Stimulated activated CD4-positive, alpha-beta T cell treated with anti-CD3 and anti-CD28 coated beads, TNF-alpha, amount 100 ng/mL, for 1 hour (primary cell): ENCODE data around the gene DAPL1.

ENCODE experiments used
- DNase-seq, 3 donors: peaks; one replicate each; pipeline ENCODE4 v3.0.0-alpha.2; 2020; ENCODE audit warnings: low read depth in 3 of 3, low spot score in 1 of 3

DAPL1 gene

DNA sequence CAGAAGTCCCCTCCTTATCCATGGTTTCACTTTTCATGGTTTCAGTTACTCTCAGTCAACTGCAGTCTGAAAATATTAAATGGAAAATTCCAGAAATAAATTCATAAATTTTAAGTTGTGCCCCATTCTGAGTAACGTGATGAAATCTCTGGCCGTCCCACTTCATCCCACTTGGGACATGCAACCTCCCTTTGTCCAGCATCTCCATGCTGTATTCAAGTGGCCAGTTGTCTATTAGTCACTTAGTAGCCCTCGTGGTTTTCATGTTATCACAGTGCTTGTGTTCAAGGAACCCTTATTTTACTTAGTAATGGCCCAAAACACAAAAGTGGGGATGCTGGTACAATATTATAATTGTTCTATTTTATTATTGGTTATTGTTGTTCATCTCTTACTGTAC, 18.0 kb upstream of the DAPL1 start:
- DNase-seq: no peak

DNA sequence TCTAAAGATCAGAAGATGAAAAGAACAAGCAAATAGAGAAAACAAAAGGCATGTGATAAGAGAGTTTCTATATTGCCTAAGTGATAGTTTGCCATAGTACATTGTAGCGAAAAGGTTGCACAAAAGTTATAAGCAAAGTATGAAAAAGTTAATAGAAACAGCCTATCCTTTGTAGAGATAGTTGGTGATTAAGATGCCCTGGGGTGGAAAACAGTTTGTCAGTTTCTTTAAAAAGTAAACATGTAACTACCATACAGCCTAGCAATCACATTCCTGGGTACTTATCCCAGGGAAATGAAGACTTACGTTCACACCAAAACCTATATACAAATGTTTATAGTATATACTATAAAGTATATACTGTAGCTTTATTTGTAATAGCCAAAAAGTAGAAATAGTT, 16.9 kb upstream of the DAPL1 start:
- DNase-seq: no peak

DNA sequence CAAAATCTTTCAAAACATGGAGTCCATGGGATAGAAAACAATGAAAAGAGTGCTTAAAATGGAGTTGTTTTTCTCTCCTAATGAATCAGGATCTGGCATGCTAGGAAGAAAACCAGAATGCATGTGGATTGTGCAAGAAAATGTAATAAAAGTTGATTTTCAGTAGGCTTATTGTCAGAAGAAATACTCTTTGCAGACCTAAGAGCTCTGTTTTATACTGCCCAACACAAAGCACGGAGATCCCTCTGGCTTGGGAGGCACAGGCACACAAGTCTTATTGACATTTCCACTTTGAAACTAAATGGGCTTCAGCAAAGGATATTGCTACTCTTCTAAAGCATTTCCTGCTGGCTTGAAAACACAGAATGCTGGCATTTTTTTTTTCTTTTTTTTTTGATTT, 15.5 kb upstream of the DAPL1 start:
- DNase-seq: no peak

DNA sequence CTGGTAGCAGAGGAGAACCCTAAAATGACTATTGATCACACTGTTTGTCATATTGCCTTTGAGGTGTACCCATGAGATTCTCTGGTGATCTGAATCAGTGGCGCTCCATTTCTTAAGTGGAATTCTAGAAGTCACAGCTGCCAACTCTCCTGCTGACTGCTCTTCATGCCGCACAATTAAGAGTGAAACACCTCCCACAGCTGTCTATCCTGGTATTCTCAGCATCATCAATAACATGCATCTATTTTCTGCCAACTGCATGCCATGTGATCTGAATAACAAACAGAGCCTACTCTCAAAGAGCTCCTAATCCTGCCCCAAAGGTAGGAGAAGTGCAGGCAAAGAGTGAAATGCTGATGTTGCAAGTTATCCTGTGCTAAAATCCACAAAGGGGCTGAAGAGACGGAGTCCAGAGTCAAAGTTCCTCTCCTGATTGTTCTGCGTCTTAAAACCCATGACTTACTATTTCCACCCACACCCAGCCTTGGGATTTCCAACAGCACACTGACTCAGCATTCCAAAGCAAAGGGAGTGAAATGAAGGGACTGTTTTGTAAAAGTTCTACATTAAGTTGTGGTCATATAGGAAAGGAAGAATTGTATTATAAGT, 13.7 kb upstream of the DAPL1 start:
- DNase-seq: no peak

DNA sequence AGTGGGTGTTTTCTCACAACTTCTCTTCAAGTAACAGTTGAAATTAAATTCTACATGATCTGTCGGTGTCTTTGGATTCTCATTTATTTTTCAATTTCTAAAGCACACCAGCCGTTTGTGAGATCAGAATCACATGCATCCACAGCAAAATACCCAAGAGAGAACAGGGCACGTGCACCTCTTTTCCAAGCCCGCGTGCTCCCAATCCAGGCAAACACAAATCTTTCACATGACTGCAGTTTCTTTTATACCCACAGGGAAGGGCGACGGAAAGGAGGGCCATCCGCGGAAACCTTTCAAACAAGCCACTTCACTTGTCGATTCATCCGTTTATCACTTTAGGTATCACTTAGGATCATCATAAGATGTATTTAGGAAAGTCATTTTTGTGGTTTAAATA, 13.0 kb upstream of the DAPL1 start:
- DNase-seq: no peak

DNA sequence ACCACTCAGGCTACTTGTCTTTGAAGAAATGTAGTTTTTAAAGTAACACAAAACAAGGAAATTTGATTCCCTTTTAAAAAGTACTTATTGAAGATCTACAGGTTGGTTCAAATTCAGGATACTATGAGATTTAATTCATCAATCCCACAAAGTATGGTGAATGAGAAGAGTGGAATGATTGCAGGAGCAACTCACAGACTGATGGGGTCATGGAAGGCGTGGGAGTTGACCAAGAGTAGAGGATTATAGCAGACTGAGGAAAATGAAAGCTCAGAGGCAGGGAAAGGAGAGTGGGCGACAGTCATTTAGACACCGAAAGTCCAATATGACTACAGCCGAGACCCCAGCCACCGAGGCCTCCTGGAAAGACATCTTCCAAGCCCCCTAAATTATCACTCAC, 12.5 kb upstream of the DAPL1 start:
- DNase-seq: no peak

DNA sequence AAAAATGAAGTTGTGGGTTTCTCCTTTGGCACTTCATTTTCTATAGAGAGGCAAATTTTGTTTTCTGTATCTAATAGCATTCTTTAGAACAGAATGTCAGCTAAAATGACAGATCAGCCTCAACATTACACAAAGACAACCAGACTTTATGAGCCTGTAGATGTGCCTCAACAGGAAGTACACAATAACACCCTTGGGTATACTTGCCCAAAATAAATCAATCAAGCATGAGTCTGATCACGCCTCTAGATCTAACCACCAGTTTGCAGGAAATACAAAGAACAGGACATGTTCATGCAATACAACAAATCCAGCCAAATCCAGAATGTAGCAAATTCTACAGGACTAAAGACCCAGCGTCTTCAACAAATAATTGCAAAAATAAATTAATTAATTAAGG, 11.2 kb upstream of the DAPL1 start:
- DNase-seq: no peak

DNA sequence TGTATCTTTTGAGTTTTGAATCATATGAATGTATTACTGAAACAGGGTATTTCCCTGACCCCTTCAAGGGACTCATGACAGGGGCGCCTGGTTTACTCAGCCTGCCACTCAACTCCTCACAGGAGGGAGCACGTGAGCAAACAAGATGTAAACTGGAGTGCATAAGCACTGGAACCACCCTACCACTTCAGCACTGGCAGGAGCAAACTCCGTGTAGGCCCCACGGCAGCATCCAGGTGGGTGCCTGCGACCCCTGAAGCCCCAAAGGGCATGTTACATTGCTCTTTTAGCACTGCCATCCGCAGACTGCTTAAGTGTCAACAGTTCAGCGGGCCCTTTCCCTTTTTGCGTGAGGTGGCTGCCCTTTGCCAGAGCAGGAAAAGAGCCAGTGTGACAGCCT, 8.2 kb upstream of the DAPL1 start:
- DNase-seq: no peak

DNA sequence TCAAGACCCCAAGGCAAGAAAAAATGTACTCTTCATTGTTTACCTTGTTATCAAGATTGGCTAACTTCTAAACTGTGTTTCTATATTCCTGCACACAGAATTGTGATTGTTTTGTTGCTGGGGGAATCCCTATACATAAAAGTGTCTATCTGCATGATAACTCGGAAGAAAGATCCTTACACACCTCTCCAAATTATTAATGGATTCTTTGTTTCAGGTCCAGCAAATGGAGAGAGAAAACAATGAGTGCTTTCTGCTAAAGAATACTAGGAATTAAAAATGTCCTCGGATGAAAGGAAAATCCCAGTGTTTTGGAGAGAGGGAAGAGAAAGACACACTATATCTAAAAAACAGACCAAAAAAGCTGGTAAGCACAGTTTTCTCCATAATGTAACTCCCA, 6.2 kb upstream of the DAPL1 start:
- DNase-seq: no peak

DNA sequence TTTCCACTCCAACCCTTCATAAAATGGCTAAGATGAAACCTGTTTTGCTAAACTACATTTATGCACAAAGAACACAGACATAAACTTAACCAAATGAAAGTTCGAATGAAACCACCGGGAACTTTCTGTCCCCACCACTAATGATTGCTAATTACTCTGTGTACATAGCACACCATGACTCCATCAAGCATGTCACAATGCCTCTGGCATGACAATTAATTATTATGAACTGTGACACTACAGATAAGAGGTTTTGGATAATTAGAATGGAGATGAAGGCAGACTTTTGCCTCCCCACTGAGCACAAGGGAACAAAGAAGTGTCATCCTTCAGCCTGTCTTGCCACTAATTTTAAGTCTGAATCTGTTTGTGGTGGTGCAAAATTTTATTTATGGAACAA, 1.5 kb downstream of the DAPL1 start:
- no peak for DNase-seq

DNA sequence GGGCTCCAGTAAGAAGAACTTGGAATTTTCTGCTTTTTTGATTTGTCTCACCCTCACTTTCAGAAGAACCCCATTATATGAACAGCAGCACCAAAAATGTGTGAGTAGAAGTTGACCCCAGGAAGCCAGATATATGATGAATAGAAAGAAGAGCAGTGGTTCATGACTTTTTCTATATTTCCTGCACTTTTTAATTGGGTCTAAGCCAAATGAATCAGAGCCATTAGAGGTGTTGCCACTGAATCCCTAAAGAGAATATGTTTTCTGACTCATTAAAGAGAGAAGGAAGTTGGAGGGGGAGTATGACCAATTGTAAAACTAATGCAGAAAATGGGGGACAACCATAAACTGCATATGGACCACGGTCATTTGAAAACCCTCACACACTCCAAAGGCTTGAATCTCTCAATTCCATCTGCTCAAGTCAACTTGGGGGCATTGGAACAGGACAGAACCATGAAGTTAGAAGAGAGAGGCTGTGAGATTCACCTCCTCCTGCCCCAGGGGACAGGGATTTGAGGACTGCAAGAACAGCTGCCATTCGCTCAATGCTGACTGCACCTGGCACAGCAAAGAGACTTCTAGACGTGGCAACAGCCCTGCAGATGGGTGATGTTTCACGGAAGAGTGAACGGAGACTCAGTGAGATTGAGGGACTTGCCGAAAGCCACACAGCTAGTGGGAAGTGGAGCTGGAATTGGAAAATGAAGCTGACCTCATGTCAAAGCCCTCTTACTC, 3.0 kb downstream of the DAPL1 start:
- no peak for DNase-seq

DNA sequence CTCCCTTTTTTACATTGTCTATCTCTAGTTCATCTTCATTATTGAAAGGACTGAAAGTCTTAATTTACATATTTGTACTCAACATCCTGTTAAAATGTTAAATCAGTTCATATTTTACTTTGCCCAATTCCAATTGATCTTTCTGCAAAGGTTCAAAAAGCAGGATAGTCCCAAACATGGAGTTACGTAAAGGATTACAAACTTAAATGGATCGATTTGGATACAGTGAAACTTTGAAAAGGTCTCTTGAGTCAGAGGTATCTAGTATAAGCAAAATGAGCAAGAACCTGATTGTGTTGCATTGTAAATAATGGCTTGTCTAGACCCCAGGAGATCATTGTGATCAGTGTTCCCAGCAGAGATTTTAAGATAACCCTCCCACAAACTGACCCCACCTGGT, 4.1 kb downstream of the DAPL1 start:
- DNase-seq: no peak

DNA sequence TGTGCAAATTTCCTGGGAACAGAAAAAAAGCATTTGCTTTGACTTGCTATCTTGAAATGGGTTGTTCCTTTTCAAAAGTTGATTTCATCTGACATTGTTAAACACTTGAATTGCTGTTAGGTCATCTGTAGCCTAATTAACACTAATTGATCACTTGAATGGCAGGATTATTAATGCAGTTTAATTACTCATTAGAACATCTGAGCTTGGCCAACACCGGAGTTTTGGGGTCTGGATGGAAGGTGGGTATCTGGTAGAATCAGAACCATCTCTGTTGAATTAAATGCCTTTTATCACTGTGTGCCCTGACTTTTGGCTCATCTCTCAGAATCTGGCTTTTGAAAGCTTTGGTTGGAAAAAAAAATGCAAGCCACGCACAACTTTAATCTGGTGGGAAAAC, 8.4 kb downstream of the DAPL1 start:
- no peak for DNase-seq

DNA sequence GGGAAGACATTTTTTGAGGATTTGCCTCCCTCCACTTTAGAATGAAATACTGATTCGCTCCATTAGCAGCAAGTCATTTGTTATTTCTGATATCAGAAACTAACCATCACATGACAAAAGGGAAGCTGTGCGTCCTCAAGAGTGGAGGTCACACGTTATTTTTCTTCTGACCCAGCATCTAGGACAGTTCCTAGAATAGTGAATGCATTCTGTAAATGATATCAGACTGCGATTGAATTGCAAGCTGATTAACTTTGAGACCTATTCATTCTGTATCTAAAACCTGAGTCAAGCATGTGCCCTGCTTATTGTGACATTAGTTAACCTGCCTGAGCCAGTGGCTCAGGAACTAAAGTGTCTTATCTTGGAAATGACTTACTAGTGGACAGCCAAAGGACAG, 10.1 kb downstream of the DAPL1 start:
- DNase-seq: no peak

DNA sequence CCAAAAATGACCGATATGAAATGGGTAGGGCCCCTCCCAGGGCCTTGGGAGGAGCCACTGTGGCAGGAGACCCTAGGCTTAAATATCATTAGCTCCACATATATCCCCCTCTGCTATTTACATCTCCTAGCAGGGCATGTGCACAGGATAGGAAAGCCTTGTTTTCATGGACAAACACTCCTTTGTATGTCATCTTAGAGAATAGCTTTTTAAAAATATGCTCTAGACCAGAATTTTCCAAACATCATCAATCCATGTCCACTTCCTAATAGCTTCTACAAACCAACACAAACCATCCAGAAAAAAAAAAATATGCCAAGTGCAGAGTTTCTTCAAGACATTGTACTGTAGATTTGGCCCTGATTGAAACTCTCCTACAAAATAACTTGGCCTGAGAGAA, 10.8 kb downstream of the DAPL1 start:
- DNase-seq: no peak

DNA sequence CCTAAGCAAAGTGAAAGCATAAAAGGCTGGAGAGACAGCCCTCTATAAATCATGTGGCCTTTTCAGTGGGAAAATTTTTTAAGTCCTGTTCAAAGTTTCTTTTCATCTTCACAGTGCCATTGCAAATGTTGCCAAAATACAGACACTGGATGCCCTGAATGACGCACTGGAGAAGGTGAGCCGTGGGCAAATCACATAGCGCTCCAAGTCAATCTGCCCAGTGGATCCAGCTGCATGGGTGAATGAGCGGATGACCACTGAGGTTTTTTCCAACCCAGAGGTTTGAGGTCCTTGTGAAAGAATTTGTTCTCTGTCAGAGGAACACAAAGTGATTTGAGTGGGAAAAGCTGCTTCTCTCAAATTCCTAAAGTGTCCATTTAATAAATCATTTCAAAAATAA, 11.8 kb downstream of the DAPL1 start:
- no peak for DNase-seq

DNA sequence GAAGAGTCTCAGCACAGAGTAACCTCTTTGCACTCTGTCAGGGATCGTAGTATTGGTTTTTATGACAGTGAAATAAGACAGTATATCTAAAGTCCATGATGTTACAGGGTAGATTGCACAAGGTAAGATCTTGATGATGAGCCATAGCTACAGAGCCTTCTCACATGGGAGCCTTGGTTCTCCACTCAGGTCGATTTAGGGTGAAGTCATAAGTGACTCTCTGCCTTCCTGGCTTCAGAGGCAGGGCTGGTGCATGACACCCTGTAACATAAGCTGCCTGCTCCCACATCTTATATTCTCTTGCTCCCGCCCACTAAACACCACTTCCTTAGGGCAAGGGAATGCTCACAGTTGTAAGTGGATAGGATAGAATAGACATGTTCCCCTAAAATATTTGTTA, 13.3 kb downstream of the DAPL1 start:
- DNase-seq: no peak

DNA sequence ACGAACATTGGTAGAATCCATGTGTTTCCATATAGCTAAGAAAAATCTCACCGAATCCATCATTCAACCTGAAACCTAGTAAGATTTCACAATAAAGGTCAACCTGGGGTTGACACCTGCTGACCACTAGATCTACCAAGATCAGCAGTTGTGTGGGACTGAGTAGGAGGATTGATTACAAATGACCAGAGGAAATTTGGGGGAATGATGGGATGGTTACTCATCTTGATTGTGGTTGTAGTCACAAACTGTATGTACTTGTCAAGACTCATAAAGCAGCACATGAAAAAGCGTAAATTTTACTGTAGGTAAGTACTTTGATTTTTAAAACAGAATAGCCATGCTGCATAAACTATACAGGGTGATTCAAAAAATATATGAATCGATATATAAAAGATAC, 14.7 kb downstream of the DAPL1 start:
- no peak for DNase-seq

DNA sequence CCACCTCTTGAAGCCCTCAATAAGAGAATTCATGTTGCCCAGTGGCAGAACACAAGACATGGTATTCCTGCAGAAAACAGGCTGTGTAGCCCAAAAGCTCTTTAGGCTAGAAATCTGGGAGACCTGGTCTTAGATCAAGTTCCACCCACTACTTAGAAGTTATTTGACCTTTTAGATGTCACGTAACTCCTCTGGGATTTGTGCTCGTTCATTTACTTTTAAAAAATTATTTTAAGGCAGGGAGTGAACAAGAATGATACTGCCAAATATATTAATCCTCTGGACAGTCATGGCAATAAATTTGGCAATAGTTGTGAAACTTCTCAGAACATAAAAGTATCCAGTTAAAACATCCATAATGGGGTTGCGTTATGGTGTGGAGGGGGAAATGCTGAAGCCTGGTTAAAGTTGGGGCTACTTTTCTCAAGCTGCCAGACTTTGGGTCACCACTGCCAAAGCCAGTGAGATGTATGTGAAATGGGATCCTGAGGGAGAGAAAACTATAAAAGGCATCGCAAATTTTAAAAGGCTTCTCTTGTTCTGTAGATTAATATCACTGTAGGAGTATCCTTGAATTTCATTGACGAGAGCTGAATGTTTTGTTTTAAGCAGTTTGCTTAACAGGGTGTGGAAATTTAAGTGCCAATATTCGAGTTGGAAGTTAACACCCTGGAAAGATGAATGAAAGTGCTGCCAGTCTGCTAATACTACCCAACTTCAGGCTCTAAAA, 15.8 kb downstream of the DAPL1 start:
- no peak for DNase-seq

DNA sequence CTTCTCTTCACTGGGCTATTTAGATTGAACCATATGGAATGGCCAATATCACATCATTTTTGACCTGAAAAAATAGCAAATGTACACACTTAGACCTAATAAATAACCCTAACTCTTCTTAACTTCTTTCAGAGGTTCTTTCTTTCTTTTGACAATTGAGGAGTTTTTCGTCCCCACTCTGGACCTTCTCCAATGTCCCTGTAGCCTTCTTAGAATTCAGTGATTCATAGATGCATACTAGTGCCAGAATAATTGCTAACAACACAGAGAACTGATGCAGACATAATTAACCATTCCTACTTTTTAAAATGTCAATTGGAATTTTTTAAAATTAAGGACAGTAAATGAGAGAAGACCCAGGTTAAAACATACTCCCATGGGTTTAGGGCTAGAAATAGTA, 20.0 kb downstream of the DAPL1 start:
- no peak for DNase-seq

DNA sequence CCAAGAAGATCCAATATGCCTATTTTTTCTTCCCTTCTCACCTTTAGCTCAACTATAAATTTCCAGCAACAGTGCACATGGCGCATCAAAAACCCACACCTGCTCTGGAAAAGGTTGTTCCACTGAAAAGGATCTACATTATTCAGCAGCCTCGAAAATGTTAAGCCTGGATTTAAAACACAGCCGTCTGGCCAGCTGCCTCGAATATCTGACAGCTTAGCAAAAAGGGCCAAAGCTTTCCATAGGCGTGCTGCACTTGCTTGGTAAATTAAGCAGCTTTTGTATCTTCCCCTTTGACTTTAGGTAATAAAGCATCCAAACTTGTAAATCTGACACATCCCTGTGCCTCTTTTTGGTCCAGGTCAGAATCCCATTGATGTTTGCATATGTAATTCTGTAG, 20.5 kb downstream of the DAPL1 start:
- DNase-seq: no peak

DNA sequence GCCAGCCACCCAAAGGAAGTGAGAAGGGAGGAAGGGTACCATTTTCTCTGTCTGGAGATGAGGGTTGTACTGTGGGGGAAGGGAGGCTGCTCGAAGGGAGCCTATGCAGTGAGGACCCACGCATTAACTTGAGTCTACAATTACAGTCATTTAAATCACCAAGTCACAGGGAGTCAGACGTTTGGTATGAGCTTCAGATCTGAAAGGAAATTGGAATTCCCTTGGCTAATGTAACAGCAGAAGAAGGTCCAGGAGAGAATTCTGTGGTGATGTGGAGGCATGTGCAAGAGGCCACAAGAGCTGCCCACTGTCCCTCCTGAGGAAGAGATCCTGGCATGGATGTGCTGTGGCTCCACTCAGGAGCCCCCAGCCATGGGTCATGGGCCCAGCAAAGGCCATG, 22.5 kb downstream of the DAPL1 start:
- no peak for DNase-seq

DNA sequence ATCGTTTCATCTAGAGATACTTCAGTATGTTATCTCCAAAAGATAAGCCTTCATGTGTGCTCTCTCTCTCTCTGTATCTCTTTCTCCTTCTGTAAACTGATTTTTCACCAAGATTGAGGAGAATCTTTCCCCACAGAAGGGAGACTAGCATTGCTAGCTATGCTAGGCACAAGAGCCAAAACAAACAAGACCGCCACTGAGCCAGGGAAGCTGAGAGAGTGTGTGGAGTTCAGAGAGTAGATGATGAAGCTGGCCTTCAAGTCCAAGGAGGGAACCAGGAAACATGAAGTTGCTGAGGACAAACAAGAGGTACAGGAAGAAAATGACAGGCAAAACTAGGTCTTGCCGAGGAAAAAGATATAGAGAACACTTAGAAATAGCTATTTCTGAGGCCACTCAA, 23.4 kb downstream of the DAPL1 start:
- DNase-seq: no peak
